PC-3 (cell line): Measurements from ENCODE around the gene TESMIN. TPM values are rescaled to one million over a fixed set of nuclear protein-coding genes. Genes with fewer than 3 reads are reported as not detected.

ENCODE experiments used
- ATAC-seq: fragments of 200-7000 bp; cut with Tn5 transposase; 2 replicates; pipeline ENCODE4 v1.9.1; 2020; ENCODE audit warnings: mild to moderate bottlenecking, moderate library complexity
- BruUV-seq: library from RNA; stranded (reverse); fragments of 400-500 nt; replicated peaks from 2 replicates; lab custom pipeline; 2021; lab: Mats Ljungman, UMichigan
- CTCF ChIA-PET: fragments of 300-600 bp; sonication (Branson Sonifier 250); formaldehyde crosslinking; loops from one replicate; lab custom pipeline; 2022; ENCODE audit warnings: antibody characterized with exemption; lab: Charles Lee
- POLR2A ChIA-PET: fragments of 300-600 bp; sonication (Branson Sonifier 250); formaldehyde crosslinking; loops from one replicate; lab custom pipeline; 2022; ENCODE audit warnings: antibody characterized with exemption; ENCODE audit not compliant: unreplicated experiment; lab: Charles Lee
- DNase-seq: peaks from one replicate; pipeline ENCODE4 v3.0.0-alpha.2; 2015
- H2AFZ ChIP-seq: fragments of 300-600 bp; sonication (generic); 2 replicates; pipeline ENCODE4 v1.6.0; 2016; ENCODE audit warnings: antibody characterized with exemption, low read length
- H3F3A ChIP-seq: fragments of 300-600 bp; sonication (generic); one replicate; pipeline ENCODE4 v1.6.0; 2017; ENCODE audit warnings: antibody characterized with exemption, low read length, control low read depth, mild to moderate bottlenecking; ENCODE audit not compliant: unreplicated experiment
- H3K27ac ChIP-seq: fragments of 300-600 bp; sonication (generic); 2 replicates; pipeline ENCODE4 v1.5.1; 2016; ENCODE audit warnings: mild to moderate bottlenecking, low read length
- H3K27me3 ChIP-seq: fragments of 300-600 bp; sonication (generic); 2 replicates; pipeline ENCODE4 v1.6.1; 2016; ENCODE audit warnings: low read length, mixed read lengths
- H3K36me3 ChIP-seq: fragments of 300-600 bp; sonication (generic); 2 replicates; pipeline ENCODE4 v1.6.1; 2016; ENCODE audit warnings: low read depth, mixed run types, low read length, mixed read lengths
- H3K4me1 ChIP-seq: fragments of 300-600 bp; sonication (generic); 2 replicates; pipeline ENCODE4 v1.5.1; 2016; ENCODE audit warnings: low read length; ENCODE audit not compliant: insufficient read depth
- H3K4me2 ChIP-seq: fragments of 300-600 bp; sonication (generic); 2 replicates; pipeline ENCODE4 v1.6.0; 2016; ENCODE audit warnings: low read length
- H3K4me3 ChIP-seq: fragments of 300-600 bp; sonication (generic); 2 replicates; pipeline ENCODE4 v1.5.1; 2016; ENCODE audit warnings: mild to moderate bottlenecking, low read length, mixed read lengths
- H3K79me2 ChIP-seq: fragments of 300-600 bp; sonication (generic); 2 replicates; pipeline ENCODE4 v1.6.1; 2017; ENCODE audit warnings: low read length, mixed read lengths
- H3K9ac ChIP-seq: fragments of 300-600 bp; sonication (generic); 2 replicates; pipeline ENCODE4 v1.6.0; 2016; ENCODE audit warnings: mild to moderate bottlenecking, low read length
- H3K9me2 ChIP-seq: fragments of 300-600 bp; sonication (generic); replicated peaks from 2 replicates; pipeline ENCODE4 v1.6.1; 2016; ENCODE audit warnings: mixed run types, low read length, mixed read lengths
- H3K9me3 ChIP-seq: fragments of 300-600 bp; sonication (generic); 2 replicates; pipeline ENCODE4 v1.6.1; 2016; ENCODE audit warnings: low read length, mixed read lengths
- H4K20me1 ChIP-seq: fragments of 300-600 bp; sonication (generic); 2 replicates; pipeline ENCODE4 v1.6.1; 2016; ENCODE audit warnings: low read length, mixed read lengths
- EZH2 ChIP-seq: fragments of 300-600 bp; sonication (generic); IDR thresholded peaks from one replicate; pipeline ENCODE4 v1.6.1; 2017; ENCODE audit warnings: antibody characterized with exemption, mild to moderate bottlenecking, low read length; ENCODE audit not compliant: unreplicated experiment
- EZH2phosphoT487 ChIP-seq: fragments of 300-600 bp; sonication (generic); IDR thresholded peaks from 2 replicates; pipeline ENCODE4 v1.6.1; 2018; ENCODE audit warnings: mild to moderate bottlenecking, antibody characterized with exemption, low read length, borderline replicate concordance
- intact Hi-C: fragments of 100-400 bp; cut with micrococcal nuclease; formaldehyde crosslinking; loops from 2 replicates; pipeline ENCODE4 v1.9.0; 2023
- total RNA-seq: library from RNA; depleted of rRNA; stranded (reverse); fragments of >200 nt; gene quantifications from 2 replicates; pipeline ENCODE4 v1.2.3, GENCODE V29; 2014
- TF ChIP-seq, protein P1 (sequence below): fragments of 300-600 bp; sonication (generic); conservative IDR thresholded peaks from 2 replicates; pipeline ENCODE4 v1.5.1; 2017; ENCODE audit warnings: antibody characterized with exemption, low read depth, mild to moderate bottlenecking, low read length

The TESMIN gene
- total RNA-seq, 1 experiment from 2014 or later = 25.8 TPM

DNA sequence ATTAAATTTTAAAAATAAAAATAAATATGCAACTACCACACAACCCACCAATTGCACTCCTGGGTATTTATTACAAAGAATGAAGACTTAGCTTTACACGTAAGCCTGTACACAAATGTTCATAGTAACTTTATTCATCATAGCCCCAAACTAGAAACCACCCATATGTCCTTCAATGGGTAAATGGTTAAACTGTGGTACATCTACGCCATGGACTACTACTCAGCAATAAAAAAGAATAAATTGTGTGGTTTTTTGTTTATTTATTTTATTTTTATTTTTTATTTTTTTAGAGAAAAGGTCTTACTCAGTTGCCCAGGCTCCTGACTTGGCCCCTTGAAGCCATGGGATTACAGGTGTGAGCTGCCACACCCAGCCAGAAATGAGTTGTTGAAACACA lies 52.3 kb downstream of the TESMIN start:
- Histone ChIP-seq H3K79me2 (no peaks in the 10 kb centered on the region), H3F3A (no peaks in the 10 kb centered on the region), H3K9me3 (no peaks in the 10 kb centered on the region), H3K4me3 (no peak overlapping the region), H3K9me2 (no peaks in the 10 kb centered on the region), H3K27me3 (peaks cover 16% of the 10 kb centered on the region; the same call in 1 of the 2 replicates), H3K4me2 (no peak overlapping the region), H3K36me3 (no peaks in the 10 kb centered on the region), H4K20me1 (no peaks in the 10 kb centered on the region), H2AFZ (no peak overlapping the region), H3K9ac (no peak overlapping the region), H3K27ac (no peak overlapping the region), H3K4me1 (no peaks in the 10 kb centered on the region)
- intact Hi-C loops = no loop called here
- no peak for ATAC-seq
- POLR2A ChIA-PET = no interaction called here
- CTCF ChIA-PET = no interaction called here
- TF ChIP-seq EZH2phosphoT487 (no peak), EZH2 (no peak)
- TF ChIP-seq, protein P1, sequence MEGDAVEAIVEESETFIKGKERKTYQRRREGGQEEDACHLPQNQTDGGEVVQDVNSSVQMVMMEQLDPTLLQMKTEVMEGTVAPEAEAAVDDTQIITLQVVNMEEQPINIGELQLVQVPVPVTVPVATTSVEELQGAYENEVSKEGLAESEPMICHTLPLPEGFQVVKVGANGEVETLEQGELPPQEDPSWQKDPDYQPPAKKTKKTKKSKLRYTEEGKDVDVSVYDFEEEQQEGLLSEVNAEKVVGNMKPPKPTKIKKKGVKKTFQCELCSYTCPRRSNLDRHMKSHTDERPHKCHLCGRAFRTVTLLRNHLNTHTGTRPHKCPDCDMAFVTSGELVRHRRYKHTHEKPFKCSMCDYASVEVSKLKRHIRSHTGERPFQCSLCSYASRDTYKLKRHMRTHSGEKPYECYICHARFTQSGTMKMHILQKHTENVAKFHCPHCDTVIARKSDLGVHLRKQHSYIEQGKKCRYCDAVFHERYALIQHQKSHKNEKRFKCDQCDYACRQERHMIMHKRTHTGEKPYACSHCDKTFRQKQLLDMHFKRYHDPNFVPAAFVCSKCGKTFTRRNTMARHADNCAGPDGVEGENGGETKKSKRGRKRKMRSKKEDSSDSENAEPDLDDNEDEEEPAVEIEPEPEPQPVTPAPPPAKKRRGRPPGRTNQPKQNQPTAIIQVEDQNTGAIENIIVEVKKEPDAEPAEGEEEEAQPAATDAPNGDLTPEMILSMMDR = no peak
- no TSS peak for BruUV-seq
- no peak for DNase-seq

DNA sequence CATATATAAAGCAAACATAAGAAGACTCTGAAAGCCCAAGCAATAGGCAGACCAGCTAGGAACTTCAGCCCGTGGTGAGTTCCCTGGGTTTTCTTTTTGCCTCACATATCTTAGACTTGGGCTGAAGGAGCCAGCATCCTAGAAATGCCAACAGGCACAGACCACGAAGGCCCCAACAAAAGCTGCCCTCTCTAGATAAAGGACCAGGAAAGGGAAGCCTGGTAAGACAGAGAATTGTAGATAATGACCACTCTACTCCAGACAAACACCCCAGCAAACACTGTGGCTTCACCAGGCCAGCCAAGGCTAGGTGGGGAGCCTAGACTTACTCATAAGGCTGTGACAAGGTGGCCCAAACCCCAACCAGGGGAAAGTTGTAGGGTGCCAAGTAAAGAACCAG lies 55.8 kb downstream of the TESMIN start:
- H3K9me2 ChIP-seq = no peaks in the 10 kb centered on the region
- H3K9me3 ChIP-seq = no peaks in the 10 kb centered on the region
- no TSS peak for BruUV-seq
- TF ChIP-seq EZH2phosphoT487 = no peak
- TF ChIP-seq EZH2 = no peak
- TF ChIP-seq, protein P1 = no peak
- no peak overlapping the region for H3K9ac ChIP-seq
- no peak for ATAC-seq
- H3K79me2 ChIP-seq = no peaks in the 10 kb centered on the region
- intact Hi-C loops = no loop called here
- H3K27me3 ChIP-seq = no peaks in the 10 kb centered on the region; the same call in 1 of the 2 replicates
- DNase-seq = no peak
- no peaks in the 10 kb centered on the region for H4K20me1 ChIP-seq
- no peak overlapping the region for H3K4me2 ChIP-seq
- H3K36me3 ChIP-seq = no peaks in the 10 kb centered on the region
- H2AFZ ChIP-seq = no peak overlapping the region
- no peaks in the 10 kb centered on the region for H3K4me1 ChIP-seq
- no peaks in the 10 kb centered on the region for H3F3A ChIP-seq
- H3K4me3 ChIP-seq = no peak overlapping the region
- H3K27ac ChIP-seq = no peak overlapping the region
- POLR2A ChIA-PET = no interaction called here
- CTCF ChIA-PET = no interaction called here

DNA sequence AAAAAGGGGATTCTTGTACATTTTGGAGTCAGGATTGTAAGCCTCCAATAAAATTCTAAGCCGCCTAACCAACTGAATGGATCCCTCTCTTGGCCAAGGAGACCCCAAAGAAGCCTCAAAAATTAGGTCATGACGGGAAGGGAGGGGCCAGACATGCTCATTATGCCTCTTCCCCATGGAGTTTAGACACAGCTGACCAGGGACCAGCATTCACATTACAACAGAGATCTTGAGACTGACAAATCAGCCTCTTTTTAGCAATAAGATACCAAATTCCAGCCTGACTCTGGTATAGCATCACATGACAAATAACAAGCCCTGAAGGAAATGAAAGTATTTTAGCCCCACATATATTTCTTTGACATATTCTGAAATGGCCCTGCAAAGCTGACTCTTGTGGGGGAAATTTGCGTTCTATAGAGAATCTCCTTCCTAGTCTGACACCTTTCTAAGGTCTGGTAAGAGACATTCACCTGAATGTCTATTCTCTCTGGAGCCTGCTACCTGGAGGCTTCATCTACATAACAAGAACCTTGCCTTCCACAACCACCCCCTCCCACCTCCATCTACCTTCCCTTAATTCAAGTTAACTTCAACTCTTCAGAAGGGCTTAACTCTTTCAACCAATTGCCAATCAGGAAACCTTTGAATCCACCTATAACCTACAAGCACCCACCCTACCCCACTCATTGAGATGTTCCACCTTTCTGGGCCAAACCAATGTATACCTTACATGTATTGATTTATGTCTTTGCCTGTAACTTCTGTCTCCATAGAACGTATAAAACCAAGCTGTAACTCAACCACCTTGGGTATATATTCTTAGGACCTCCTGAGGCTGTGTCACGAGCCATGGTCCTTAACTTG lies 56.7 kb downstream of the TESMIN start:
- Histone ChIP-seq H3K9me2 (no peaks in the 10 kb centered on the region), H3K27ac (no peak overlapping the region), H3K9me3 (no peaks in the 10 kb centered on the region), H3K79me2 (no peaks in the 10 kb centered on the region), H4K20me1 (no peaks in the 10 kb centered on the region), H3K4me1 (no peaks in the 10 kb centered on the region), H3F3A (no peaks in the 10 kb centered on the region), H3K9ac (no peak overlapping the region), H3K4me2 (no peak overlapping the region), H3K36me3 (no peaks in the 10 kb centered on the region), H3K4me3 (no peak overlapping the region), H2AFZ (no peak overlapping the region), H3K27me3 (no peaks in the 10 kb centered on the region; the same call in 1 of the 2 replicates)
- DNase-seq (no peak), ATAC-seq (no peak)
- POLR2A ChIA-PET = no interaction called here
- no TSS peak for BruUV-seq
- TF ChIP-seq EZH2 (no peak), EZH2phosphoT487 (no peak)
- TF ChIP-seq, protein P1 = no peak
- CTCF ChIA-PET = no interaction called here
- intact Hi-C loops = no loop called here
